OCI-LY7 (cell line): ENCODE measurements around the gene TSR3. TPM values are rescaled to one million over a fixed set of nuclear protein-coding genes. Genes with fewer than 3 reads are reported as not detected.

Experiments used
- BruUV-seq: library from RNA; stranded (reverse); fragments of 400-500 nt; replicated peaks from 2 replicates; lab custom pipeline; 2021; lab: Mats Ljungman, UMichigan
- CTCF ChIA-PET: fragments of 300-600 bp; sonication (Branson Sonifier 250); formaldehyde crosslinking; loops from one replicate; lab custom pipeline; 2022; ENCODE audit warnings: antibody characterized with exemption; ENCODE audit not compliant: unreplicated experiment; lab: Charles Lee
- POLR2A ChIA-PET: fragments of 300-600 bp; sonication (Branson Sonifier 250); formaldehyde crosslinking; loops from one replicate; lab custom pipeline; 2022; ENCODE audit warnings: antibody characterized with exemption; lab: Charles Lee
- DNase-seq: peaks from one replicate; pipeline ENCODE4 v3.0.0-alpha.2; 2015; ENCODE audit warnings: low spot score
- H2AFZ ChIP-seq: fragments of 200-600 bp; sonication (generic), shearing (Covaris generic); 2 replicates; pipeline ENCODE4 v1.6.1; 2014; ENCODE audit warnings: mild to moderate bottlenecking, antibody characterized with exemption, low read length, moderate library complexity
- H3K27ac ChIP-seq: fragments of 200-600 bp; sonication (generic); 2 replicates; pipeline ENCODE4 v1.5.1; 2014; ENCODE audit warnings: mixed run types, low read depth, mild to moderate bottlenecking, moderate library complexity, low read length, inconsistent platforms; ENCODE audit not compliant: poor library complexity, severe bottlenecking
- H3K36me3 ChIP-seq: fragments of 200-600 bp; sonication (generic); 2 replicates; pipeline ENCODE4 v1.6.1; 2014; ENCODE audit warnings: mild to moderate bottlenecking, antibody characterized with exemption, low read length, moderate library complexity, mixed read lengths; ENCODE audit not compliant: insufficient read depth
- H3K4me1 ChIP-seq: fragments of 200-600 bp; sonication (generic); 2 replicates; pipeline ENCODE4 v1.5.1; 2014; ENCODE audit warnings: mild to moderate bottlenecking, low read length; ENCODE audit not compliant: insufficient read depth, poor library complexity, severe bottlenecking
- H3K4me2 ChIP-seq: fragments of 200-600 bp; sonication (generic); 2 replicates; pipeline ENCODE4 v1.6.1; 2014; ENCODE audit warnings: mild to moderate bottlenecking, low read length
- H3K4me3 ChIP-seq: fragments of 200-600 bp; sonication (generic); 2 replicates; pipeline ENCODE4 v1.5.1; 2014; ENCODE audit warnings: mild to moderate bottlenecking, low read depth, low read length; ENCODE audit not compliant: poor library complexity, severe bottlenecking
- H3K79me2 ChIP-seq: fragments of 200-600 bp; sonication (generic); 2 replicates; pipeline ENCODE4 v1.6.1; 2016; ENCODE audit warnings: low read depth, mild to moderate bottlenecking, low read length, moderate library complexity, mixed read lengths; ENCODE audit not compliant: insufficient read depth
- H3K9me2 ChIP-seq: fragments of 200-600 bp; sonication (generic); 2 replicates; pipeline ENCODE4 v1.6.1; 2016; ENCODE audit warnings: mild to moderate bottlenecking, low read length, mixed read lengths; ENCODE audit not compliant: insufficient read depth
- H3K9me3 ChIP-seq: fragments of 200-600 bp; sonication (generic); 2 replicates; pipeline ENCODE4 v1.6.1; 2014; ENCODE audit warnings: mild to moderate bottlenecking, mixed run types, low read length, mixed read lengths
- H4K20me1 ChIP-seq: fragments of 200-600 bp; sonication (generic); 2 replicates; pipeline ENCODE4 v1.6.1; 2014; ENCODE audit warnings: mild to moderate bottlenecking, antibody characterized with exemption, low read length, moderate library complexity, mixed read lengths; ENCODE audit not compliant: insufficient read depth
- EZH2phosphoT487 ChIP-seq: fragments of 200-600 bp; sonication (generic); IDR thresholded peaks from 2 replicates; pipeline ENCODE4 v1.6.1; 2018; ENCODE audit warnings: low read depth, borderline replicate concordance, mild to moderate bottlenecking, mixed run types, antibody characterized with exemption, low read length, moderate library complexity, mixed read lengths
- intact Hi-C: fragments of 100-400 bp; cut with micrococcal nuclease; formaldehyde crosslinking; loops from one replicate; pipeline ENCODE4 v1.10.0; 2022; ENCODE audit not compliant: unreplicated experiment
- total RNA-seq, 2 experiments: library from RNA; depleted of rRNA in 1 of 2; stranded (reverse); fragments of >200 nt in 1 of 2; shearing (Covaris generic) in 1 of 2; gene quantifications; 2 replicates each; pipeline ENCODE4 v1.2.3, GENCODE V29; 2014 to 2022
- TF ChIP-seq, protein P1 (sequence below): fragments of 200-600 bp; sonication (generic); conservative IDR thresholded peaks from 2 replicates; pipeline ENCODE4 v1.5.1; 2014; ENCODE audit warnings: mild to moderate bottlenecking, antibody characterized with exemption, low read length, moderate library complexity, mixed read lengths

The TSR3 gene
- total RNA-seq, 2 experiments from 2014 or later = 47.2 to 75.8 TPM

DNA sequence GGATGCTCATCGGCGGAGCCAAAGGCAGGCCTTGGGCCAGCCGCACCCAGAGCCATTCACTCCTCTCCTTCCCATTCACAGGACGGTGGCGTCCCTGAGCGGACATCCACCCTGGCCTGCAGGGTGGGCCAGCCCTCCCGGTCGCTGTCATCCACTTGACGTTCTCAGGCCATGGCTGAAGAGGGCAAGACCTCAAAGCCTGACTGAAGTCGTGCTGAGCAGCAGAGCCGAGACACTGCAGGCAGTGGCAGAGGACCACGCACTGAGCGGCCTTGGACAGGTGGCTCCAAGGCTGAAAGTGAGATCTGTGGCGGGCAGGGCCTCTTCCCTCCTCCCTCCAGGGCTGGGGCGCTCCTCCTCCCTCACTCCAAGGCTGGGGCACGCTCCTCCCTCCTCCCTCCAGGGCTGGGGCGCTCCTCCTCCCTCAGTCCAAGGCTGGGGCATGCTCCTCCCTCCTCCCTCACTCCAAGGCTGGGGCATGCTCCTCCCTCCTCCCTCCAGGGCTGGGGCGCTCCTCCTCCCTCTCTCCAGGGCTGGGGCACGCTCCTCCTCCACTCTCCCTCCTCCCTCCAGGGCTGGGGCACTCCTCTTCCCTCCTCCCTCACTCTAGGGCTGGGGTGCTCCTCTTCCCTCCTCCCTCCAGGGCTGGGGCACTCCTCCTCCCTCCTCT is 24.2 kb upstream of the TSR3 start:
- no peaks in the 10 kb centered on the region for H3K9me2 ChIP-seq
- no peaks in the 10 kb centered on the region for H3K36me3 ChIP-seq
- BruUV-seq = no TSS peak
- peaks cover 5% of the 10 kb centered on the region for H3K4me1 ChIP-seq
- H4K20me1 ChIP-seq = no peaks in the 10 kb centered on the region
- H3K4me3 ChIP-seq = no peak overlapping the region
- no peak overlapping the region for H2AFZ ChIP-seq
- no peaks in the 10 kb centered on the region for H3K79me2 ChIP-seq
- no peak overlapping the region for H3K27ac ChIP-seq
- TF ChIP-seq, protein P1, sequence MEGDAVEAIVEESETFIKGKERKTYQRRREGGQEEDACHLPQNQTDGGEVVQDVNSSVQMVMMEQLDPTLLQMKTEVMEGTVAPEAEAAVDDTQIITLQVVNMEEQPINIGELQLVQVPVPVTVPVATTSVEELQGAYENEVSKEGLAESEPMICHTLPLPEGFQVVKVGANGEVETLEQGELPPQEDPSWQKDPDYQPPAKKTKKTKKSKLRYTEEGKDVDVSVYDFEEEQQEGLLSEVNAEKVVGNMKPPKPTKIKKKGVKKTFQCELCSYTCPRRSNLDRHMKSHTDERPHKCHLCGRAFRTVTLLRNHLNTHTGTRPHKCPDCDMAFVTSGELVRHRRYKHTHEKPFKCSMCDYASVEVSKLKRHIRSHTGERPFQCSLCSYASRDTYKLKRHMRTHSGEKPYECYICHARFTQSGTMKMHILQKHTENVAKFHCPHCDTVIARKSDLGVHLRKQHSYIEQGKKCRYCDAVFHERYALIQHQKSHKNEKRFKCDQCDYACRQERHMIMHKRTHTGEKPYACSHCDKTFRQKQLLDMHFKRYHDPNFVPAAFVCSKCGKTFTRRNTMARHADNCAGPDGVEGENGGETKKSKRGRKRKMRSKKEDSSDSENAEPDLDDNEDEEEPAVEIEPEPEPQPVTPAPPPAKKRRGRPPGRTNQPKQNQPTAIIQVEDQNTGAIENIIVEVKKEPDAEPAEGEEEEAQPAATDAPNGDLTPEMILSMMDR = no peak
- no peak for TF ChIP-seq EZH2phosphoT487
- CTCF ChIA-PET = no interaction called here
- intact Hi-C loops = no loop called here
- H3K4me2 ChIP-seq = no peak overlapping the region
- no peak for DNase-seq
- POLR2A ChIA-PET = no interaction called here
- no peaks in the 10 kb centered on the region for H3K9me3 ChIP-seq

DNA sequence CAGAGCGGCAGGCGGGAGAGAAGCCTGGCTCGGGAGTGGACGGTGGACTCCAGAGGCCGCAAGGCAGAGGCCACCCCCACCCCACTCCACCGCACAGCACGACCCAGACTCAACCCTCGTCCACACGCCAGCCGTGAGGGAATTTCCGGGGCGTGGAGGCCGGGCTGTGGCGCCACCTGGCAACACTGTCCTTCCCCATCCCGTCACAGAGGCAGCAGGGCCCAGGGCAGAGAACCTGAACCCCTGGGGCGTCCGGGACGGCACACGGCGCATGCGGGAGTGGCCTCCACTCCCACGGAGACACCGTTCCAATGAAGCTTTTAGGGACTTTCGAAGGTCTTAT is 23.6 kb upstream of the TSR3 start:
- H4K20me1 ChIP-seq = no peaks in the 10 kb centered on the region
- CTCF ChIA-PET = no interaction called here
- no peak for DNase-seq

More for the DNA sequence above, 23.6 kb upstream of the TSR3 start:
- no peaks in the 10 kb centered on the region for H3K79me2 ChIP-seq
- POLR2A ChIA-PET = no interaction called here
- intact Hi-C loops = no loop called here
- no peak overlapping the region for H2AFZ ChIP-seq
- no peak overlapping the region for H3K4me2 ChIP-seq
- H3K9me3 ChIP-seq = no peaks in the 10 kb centered on the region
- H3K36me3 ChIP-seq = peaks cover 2% of the 10 kb centered on the region; the same call in 1 of the 2 replicates
- no peak overlapping the region for H3K27ac ChIP-seq
- no peak overlapping the region for H3K4me3 ChIP-seq
- TF ChIP-seq, protein P1 = no peak
- TF ChIP-seq EZH2phosphoT487 = no peak
- no peaks in the 10 kb centered on the region for H3K9me2 ChIP-seq
- no TSS peak for BruUV-seq
- H3K4me1 ChIP-seq = peaks cover 5% of the 10 kb centered on the region
